ENCODE results near the gene FAM222B. TPM values are rescaled to one million over a fixed set of nuclear protein-coding genes. Genes with fewer than 3 reads are reported as not detected.

Gene FAM222B
- total and polyA plus RNA-seq, 2 of the 4 experiments (the other 2 are of a cell fraction) = 2.5 to 10.8 TPM

DNA sequence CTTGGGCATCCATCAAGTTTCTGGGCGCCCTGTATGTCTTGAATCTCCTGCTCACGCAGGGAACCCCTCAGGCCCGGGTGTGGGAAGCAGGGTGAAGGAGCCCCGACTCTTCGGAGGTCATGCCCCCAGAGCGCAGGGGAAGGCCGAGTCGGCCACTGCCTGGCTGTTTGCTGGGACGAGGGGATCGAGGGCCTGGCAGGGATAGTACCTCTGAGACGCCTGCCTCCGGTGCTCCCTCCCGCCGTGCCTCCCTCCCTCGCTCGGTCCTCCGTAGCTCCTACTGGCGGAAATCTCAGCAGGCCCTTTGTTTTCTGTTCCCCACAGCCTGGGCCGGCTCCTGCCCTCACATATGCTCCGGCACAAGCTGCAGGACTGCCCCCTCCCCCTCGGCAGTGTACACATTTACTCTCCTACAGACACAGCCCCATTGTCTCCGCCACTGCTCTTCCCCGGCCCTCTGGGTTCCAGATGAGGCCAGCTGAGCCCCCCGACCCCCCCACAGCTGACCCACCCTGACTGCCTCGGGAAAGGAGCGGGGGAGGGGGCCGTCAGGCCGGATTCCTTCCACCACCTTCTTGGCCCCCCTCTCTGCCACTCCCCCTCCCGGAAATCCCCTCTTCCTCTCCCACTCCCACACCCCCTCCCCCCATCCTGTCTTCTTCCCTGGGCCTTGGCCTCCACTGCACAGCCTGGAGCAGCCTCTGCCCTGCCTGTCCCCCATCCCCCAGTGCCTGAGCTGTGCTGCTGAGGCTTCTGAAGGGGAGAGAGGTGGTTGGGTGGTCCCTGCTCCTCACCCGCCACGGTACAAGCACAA, 97.4 kb downstream of the FAM222B start (continued):
- TF ChIP-seq CHD1 (IDR thresholded peaks at IDR 0.05; ENCODE audit: low read depth, low read length) (no peak), MAZ (IDR thresholded peaks at IDR 0.05; ENCODE audit: borderline replicate concordance, low read depth, low read length) (no peak)

All from IMR-90 (cell line).